OCI-LY3 (cell line): ENCODE data around the gene H1-8.

Experiments
- CTCF ChIP-seq: fragments of 200-600, 300-600 bp; sonication (generic); IDR thresholded peaks from 2 replicates; pipeline ENCODE4 v1.5.1; 2014; ENCODE audit warnings: antibody characterized with exemption, low read length, low read depth
- EZH2phosphoT487 ChIP-seq: fragments of 200-600 bp; shearing (Covaris generic); IDR thresholded peaks from 2 replicates; pipeline ENCODE4 v1.6.1; 2018; ENCODE audit warnings: antibody characterized with exemption, mixed run types, low read depth

GRCh38 chr3:129513705-129514104 is 29.3 kb upstream of the H1-8 start:
- TF ChIP-seq CTCF (no peak), EZH2phosphoT487 (no peak)
